GM23338 (cell line): ENCODE measurements around the gene MTERF4. TPM values are rescaled to one million over a fixed set of nuclear protein-coding genes. Genes with fewer than 3 reads are reported as not detected.

Source experiments
- ATAC-seq: fragments of 200-7000 bp; cut with Tn5 transposase; 3 replicates; pipeline ENCODE4 v1.9.1; 2020
- DNase-seq: peaks from one replicate; pipeline ENCODE4 v3.0.0-alpha.2; 2015; ENCODE audit warnings: low spot score
- H2AFZ ChIP-seq: fragments of 200-600 bp; sonication (generic); 2 replicates; pipeline ENCODE4 v1.8.0; 2016; ENCODE audit warnings: antibody characterized with exemption, mild to moderate bottlenecking, moderate library complexity
- H3F3A ChIP-seq: fragments of 200-600 bp; sonication (generic); replicated peaks from 2 replicates; pipeline ENCODE4 v1.8.0; 2017; ENCODE audit warnings: antibody characterized with exemption, mixed run types, low read depth
- H3K27ac ChIP-seq: fragments of 200-600 bp; sonication (generic); 2 replicates; pipeline ENCODE4 v1.6.1; 2016; ENCODE audit warnings: low read depth
- H3K27me3 ChIP-seq: fragments of 200-600 bp; sonication (generic); 2 replicates; pipeline ENCODE4 v1.8.0; 2016; ENCODE audit warnings: mild to moderate bottlenecking, mixed run types, moderate library complexity; ENCODE audit not compliant: insufficient read depth
- H3K36me3 ChIP-seq: fragments of 200-600 bp; sonication (generic); 2 replicates; pipeline ENCODE4 v1.8.0; 2016; ENCODE audit warnings: mild to moderate bottlenecking; ENCODE audit not compliant: insufficient read depth
- H3K4me1 ChIP-seq: fragments of 200-600 bp; sonication (generic); 2 replicates; pipeline ENCODE4 v1.8.0; 2016; ENCODE audit warnings: mild to moderate bottlenecking, moderate library complexity; ENCODE audit not compliant: insufficient read depth
- H3K4me2 ChIP-seq: fragments of 200-600 bp; sonication (generic); 2 replicates; pipeline ENCODE4 v1.7.1; 2017; ENCODE audit warnings: mixed run types
- H3K4me3 ChIP-seq: fragments of 200-600 bp; sonication (generic); 2 replicates; pipeline ENCODE4 v1.6.1; 2016; ENCODE audit warnings: mixed run types
- H3K79me2 ChIP-seq: fragments of 200-600 bp; sonication (generic); replicated peaks from 2 replicates; pipeline ENCODE4 v1.8.0; 2017; ENCODE audit warnings: mild to moderate bottlenecking; ENCODE audit not compliant: insufficient read depth
- H3K9me2 ChIP-seq: fragments of 200-600 bp; sonication (generic); 2 replicates; pipeline ENCODE4 v1.8.0; 2017; ENCODE audit not compliant: insufficient read depth
- H4K20me1 ChIP-seq: fragments of 200-600 bp; sonication (generic); replicated peaks from 2 replicates; pipeline ENCODE4 v1.8.0; 2017; ENCODE audit warnings: mild to moderate bottlenecking; ENCODE audit not compliant: insufficient read depth
- H3K27ac Mint-ChIP-seq: 2 replicates; pipeline ENCODE4 v1.8.0; 2020; ENCODE audit warnings: inconsistent platforms, mild to moderate bottlenecking, moderate library complexity, mixed read lengths
- H3K27me3 Mint-ChIP-seq: 3 replicates; pipeline ENCODE4 v1.8.0; 2022; ENCODE audit warnings: low read depth, mild to moderate bottlenecking, moderate library complexity, mixed read lengths, inconsistent platforms; ENCODE audit not compliant: insufficient read depth, poor library complexity
- H3K36me3 Mint-ChIP-seq: 3 replicates; pipeline ENCODE4 v1.8.0; 2021; ENCODE audit warnings: low read depth, mild to moderate bottlenecking, inconsistent platforms, moderate library complexity, mixed read lengths
- H3K4me1 Mint-ChIP-seq: 3 replicates; pipeline ENCODE4 v1.8.0; 2020; ENCODE audit warnings: mild to moderate bottlenecking, inconsistent platforms, mixed read lengths
- H3K4me3 Mint-ChIP-seq: 3 replicates; pipeline ENCODE4 v1.8.0; 2021; ENCODE audit warnings: moderate library complexity, mild to moderate bottlenecking, inconsistent platforms, mixed read lengths
- H3K9me3 Mint-ChIP-seq: 3 replicates; pipeline ENCODE4 v1.8.0; 2020; ENCODE audit warnings: moderate library complexity, mild to moderate bottlenecking, inconsistent platforms, mixed read lengths
- CREB1 ChIP-seq: fragments of 250-450 bp; sonication (Bioruptor Pico); IDR thresholded peaks from 2 replicates; pipeline ENCODE4 v1.5.0; 2020; ENCODE audit warnings: low read depth, mild to moderate bottlenecking, moderate library complexity
- CTCF ChIP-seq, 2 experiments: fragments of 200-600 bp in 1 of 2; sonication (generic) in 1 of 2; conservative IDR thresholded peaks; 2 replicates each; pipeline versions ENCODE4 v1.5.1 to v1.6.1; 2016 to 2017; ENCODE audit warnings: antibody characterized with exemption in 2 of 2, low read depth in 2 of 2, mild to moderate bottlenecking in 2 of 2, moderate library complexity in 1 of 2
- EZH2 ChIP-seq: fragments of 200-600 bp; sonication (generic); IDR thresholded peaks from one replicate; pipeline ENCODE4 v1.8.0; 2017; ENCODE audit warnings: antibody characterized with exemption, mild to moderate bottlenecking, low read depth; ENCODE audit not compliant: unreplicated experiment
- EZH2phosphoT487 ChIP-seq: fragments of 200-600 bp; sonication (generic); IDR thresholded peaks from one replicate; pipeline ENCODE4 v1.8.1; 2018; ENCODE audit warnings: antibody characterized with exemption; ENCODE audit not compliant: unreplicated experiment
- JUNB ChIP-seq: IDR thresholded peaks from one replicate; pipeline ENCODE4 v1.6.1; 2016; ENCODE audit warnings: antibody characterized with exemption; ENCODE audit not compliant: unreplicated experiment
- NANOG ChIP-seq: IDR thresholded peaks from 2 replicates; pipeline ENCODE4 v1.6.1; 2016; ENCODE audit warnings: antibody characterized with exemption, borderline replicate concordance
- POLR2AphosphoS5 ChIP-seq: IDR thresholded peaks from 2 replicates; pipeline ENCODE4 v1.6.1; 2016; ENCODE audit warnings: antibody characterized with exemption, low read depth
- STAT1 ChIP-seq: IDR thresholded peaks from one replicate; pipeline ENCODE4 v1.6.1; 2016; ENCODE audit warnings: antibody characterized with exemption; ENCODE audit not compliant: unreplicated experiment
- ZNF114 ChIP-seq: fragments of 250-450 bp; sonication (Bioruptor Pico); IDR thresholded peaks from 2 replicates; pipeline ENCODE4 v1.5.0; 2020; ENCODE audit warnings: mild to moderate bottlenecking, moderate library complexity
- ZNF331 ChIP-seq: fragments of 250-450 bp; sonication (Bioruptor Pico); IDR thresholded peaks from 2 replicates; pipeline ENCODE4 v1.5.0; 2020; ENCODE audit warnings: low read depth, mild to moderate bottlenecking, moderate library complexity
- polyA plus RNA-seq: library from polyadenylated mRNA; unstranded; fragments of >200 nt; fragmentation: Nextera tagmentation; extraction: Ambion mirVana; gene quantifications from 2 replicates; pipeline ENCODE4 v1.2.1, GENCODE V29; 2016
- total RNA-seq: library from RNA; depleted of rRNA; stranded (reverse); fragments of >200 nt; shearing (Covaris generic); gene quantifications from 2 replicates; pipeline ENCODE4 v1.2.3, GENCODE V29; 2014
- TF ChIP-seq, protein P1 (sequence below): fragments of 250-450 bp; sonication (Bioruptor Pico); IDR thresholded peaks from 2 replicates; pipeline ENCODE4 v1.5.0; 2020; ENCODE audit warnings: mild to moderate bottlenecking, moderate library complexity
- TF ChIP-seq, protein P2 (sequence below): IDR thresholded peaks from 2 replicates; pipeline ENCODE4 v1.6.1; 2016; ENCODE audit warnings: antibody characterized with exemption
- TF ChIP-seq, protein P3 (sequence below): IDR thresholded peaks from one replicate; pipeline ENCODE4 v1.6.1; 2018; ENCODE audit warnings: antibody characterized with exemption; ENCODE audit not compliant: unreplicated experiment

MTERF4 gene
- total and polyA plus RNA-seq, 2 experiments from 2014 or later = 15.3 to 63.6 TPM

- H3K4me3 ChIP-seq = no peak overlapping the region
- no peak overlapping the region for H3K4me2 ChIP-seq
- H2AFZ ChIP-seq = no peak overlapping the region
- Mint-ChIP-seq H3K4me3 (no peak overlapping the region), H3K4me1 (peaks cover 4% of the 10 kb centered on the region), H3K27ac (no peak overlapping the region; the same call in 1 of the 2 replicates), H3K9me3 (no peaks in the 10 kb centered on the region), H3K36me3 (no peaks in the 10 kb centered on the region), H3K27me3 (peaks cover 16% of the 10 kb centered on the region)
- ATAC-seq (peak; percentile 68), DNase-seq (peak; percentile 64)
- no peaks in the 10 kb centered on the region for H3K4me1 ChIP-seq
- no peaks in the 10 kb centered on the region for H3K9me2 ChIP-seq
- H3K79me2 ChIP-seq = no peaks in the 10 kb centered on the region
- no peak overlapping the region for H3K27ac ChIP-seq
- H3K27me3 ChIP-seq = no peaks in the 10 kb centered on the region
- no peaks in the 10 kb centered on the region for H3F3A ChIP-seq
- TF ChIP-seq EZH2phosphoT487 (no peak), STAT1 (no peak), EZH2 (no peak), ZNF114 (no peak), JUNB (no peak), CREB1 (CRISPR knock-in tag) (no peak), CTCF (conservative IDR thresholded peaks at IDR 0.05; ENCODE audit: low read depth in 2 of 2) (no peak), ZNF331 (CRISPR knock-in tag) (no peak), POLR2AphosphoS5 (no peak), NANOG (no peak)
- TF ChIP-seq, protein P1, sequence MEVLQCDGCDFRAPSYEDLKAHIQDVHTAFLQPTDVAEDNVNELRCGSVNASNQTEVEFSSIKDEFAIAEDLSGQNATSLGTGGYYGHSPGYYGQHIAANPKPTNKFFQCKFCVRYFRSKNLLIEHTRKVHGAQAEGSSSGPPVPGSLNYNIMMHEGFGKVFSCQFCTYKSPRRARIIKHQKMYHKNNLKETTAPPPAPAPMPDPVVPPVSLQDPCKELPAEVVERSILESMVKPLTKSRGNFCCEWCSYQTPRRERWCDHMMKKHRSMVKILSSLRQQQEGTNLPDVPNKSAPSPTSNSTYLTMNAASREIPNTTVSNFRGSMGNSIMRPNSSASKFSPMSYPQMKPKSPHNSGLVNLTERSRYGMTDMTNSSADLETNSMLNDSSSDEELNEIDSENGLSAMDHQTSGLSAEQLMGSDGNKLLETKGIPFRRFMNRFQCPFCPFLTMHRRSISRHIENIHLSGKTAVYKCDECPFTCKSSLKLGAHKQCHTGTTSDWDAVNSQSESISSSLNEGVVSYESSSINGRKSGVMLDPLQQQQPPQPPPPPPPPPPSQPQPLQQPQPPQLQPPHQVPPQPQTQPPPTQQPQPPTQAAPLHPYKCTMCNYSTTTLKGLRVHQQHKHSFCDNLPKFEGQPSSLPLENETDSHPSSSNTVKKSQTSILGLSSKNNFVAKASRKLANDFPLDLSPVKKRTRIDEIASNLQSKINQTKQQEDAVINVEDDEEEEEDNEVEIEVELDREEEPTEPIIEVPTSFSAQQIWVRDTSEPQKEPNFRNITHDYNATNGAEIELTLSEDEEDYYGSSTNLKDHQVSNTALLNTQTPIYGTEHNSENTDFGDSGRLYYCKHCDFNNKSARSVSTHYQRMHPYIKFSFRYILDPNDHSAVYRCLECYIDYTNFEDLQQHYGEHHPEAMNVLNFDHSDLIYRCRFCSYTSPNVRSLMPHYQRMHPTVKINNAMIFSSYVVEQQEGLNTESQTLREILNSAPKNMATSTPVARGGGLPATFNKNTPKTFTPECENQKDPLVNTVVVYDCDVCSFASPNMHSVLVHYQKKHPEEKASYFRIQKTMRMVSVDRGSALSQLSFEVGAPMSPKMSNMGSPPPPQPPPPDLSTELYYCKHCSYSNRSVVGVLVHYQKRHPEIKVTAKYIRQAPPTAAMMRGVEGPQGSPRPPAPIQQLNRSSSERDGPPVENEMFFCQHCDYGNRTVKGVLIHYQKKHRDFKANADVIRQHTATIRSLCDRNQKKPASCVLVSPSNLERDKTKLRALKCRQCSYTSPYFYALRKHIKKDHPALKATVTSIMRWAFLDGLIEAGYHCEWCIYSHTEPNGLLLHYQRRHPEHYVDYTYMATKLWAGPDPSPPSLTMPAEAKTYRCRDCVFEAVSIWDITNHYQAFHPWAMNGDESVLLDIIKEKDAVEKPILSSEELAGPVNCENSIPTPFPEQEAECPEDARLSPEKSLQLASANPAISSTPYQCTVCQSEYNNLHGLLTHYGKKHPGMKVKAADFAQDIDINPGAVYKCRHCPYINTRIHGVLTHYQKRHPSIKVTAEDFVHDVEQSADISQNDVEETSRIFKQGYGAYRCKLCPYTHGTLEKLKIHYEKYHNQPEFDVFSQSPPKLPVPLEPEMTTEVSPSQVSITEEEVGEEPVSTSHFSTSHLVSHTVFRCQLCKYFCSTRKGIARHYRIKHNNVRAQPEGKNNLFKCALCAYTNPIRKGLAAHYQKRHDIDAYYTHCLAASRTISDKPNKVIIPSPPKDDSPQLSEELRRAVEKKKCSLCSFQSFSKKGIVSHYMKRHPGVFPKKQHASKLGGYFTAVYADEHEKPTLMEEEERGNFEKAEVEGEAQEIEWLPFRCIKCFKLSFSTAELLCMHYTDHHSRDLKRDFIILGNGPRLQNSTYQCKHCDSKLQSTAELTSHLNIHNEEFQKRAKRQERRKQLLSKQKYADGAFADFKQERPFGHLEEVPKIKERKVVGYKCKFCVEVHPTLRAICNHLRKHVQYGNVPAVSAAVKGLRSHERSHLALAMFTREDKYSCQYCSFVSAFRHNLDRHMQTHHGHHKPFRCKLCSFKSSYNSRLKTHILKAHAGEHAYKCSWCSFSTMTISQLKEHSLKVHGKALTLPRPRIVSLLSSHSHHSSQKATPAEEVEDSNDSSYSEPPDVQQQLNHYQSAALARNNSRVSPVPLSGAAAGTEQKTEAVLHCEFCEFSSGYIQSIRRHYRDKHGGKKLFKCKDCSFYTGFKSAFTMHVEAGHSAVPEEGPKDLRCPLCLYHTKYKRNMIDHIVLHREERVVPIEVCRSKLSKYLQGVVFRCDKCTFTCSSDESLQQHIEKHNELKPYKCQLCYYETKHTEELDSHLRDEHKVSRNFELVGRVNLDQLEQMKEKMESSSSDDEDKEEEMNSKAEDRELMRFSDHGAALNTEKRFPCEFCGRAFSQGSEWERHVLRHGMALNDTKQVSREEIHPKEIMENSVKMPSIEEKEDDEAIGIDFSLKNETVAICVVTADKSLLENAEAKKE (CRISPR knock-in tag) = no peak
- TF ChIP-seq, protein P2, sequence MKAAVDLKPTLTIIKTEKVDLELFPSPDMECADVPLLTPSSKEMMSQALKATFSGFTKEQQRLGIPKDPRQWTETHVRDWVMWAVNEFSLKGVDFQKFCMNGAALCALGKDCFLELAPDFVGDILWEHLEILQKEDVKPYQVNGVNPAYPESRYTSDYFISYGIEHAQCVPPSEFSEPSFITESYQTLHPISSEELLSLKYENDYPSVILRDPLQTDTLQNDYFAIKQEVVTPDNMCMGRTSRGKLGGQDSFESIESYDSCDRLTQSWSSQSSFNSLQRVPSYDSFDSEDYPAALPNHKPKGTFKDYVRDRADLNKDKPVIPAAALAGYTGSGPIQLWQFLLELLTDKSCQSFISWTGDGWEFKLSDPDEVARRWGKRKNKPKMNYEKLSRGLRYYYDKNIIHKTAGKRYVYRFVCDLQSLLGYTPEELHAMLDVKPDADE = no peak
- TF ChIP-seq, protein P3, sequence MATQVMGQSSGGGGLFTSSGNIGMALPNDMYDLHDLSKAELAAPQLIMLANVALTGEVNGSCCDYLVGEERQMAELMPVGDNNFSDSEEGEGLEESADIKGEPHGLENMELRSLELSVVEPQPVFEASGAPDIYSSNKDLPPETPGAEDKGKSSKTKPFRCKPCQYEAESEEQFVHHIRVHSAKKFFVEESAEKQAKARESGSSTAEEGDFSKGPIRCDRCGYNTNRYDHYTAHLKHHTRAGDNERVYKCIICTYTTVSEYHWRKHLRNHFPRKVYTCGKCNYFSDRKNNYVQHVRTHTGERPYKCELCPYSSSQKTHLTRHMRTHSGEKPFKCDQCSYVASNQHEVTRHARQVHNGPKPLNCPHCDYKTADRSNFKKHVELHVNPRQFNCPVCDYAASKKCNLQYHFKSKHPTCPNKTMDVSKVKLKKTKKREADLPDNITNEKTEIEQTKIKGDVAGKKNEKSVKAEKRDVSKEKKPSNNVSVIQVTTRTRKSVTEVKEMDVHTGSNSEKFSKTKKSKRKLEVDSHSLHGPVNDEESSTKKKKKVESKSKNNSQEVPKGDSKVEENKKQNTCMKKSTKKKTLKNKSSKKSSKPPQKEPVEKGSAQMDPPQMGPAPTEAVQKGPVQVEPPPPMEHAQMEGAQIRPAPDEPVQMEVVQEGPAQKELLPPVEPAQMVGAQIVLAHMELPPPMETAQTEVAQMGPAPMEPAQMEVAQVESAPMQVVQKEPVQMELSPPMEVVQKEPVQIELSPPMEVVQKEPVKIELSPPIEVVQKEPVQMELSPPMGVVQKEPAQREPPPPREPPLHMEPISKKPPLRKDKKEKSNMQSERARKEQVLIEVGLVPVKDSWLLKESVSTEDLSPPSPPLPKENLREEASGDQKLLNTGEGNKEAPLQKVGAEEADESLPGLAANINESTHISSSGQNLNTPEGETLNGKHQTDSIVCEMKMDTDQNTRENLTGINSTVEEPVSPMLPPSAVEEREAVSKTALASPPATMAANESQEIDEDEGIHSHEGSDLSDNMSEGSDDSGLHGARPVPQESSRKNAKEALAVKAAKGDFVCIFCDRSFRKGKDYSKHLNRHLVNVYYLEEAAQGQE = no peak
- H3K36me3 ChIP-seq = no peaks in the 10 kb centered on the region
- no peaks in the 10 kb centered on the region for H4K20me1 ChIP-seq
These were observed 32.2 kb downstream of the MTERF4 start for GRCh38 chr2:241069821-241070281.
